Ectodermal cell (in vitro differentiated cells): ENCODE results near the gene A2M.

ENCODE experiments used
- H3K27ac ChIP-seq: 2 replicates; pipeline ENCODE4 v1.7.0; 2013; ENCODE audit warnings: mild to moderate bottlenecking, low read depth, low read length; ENCODE audit not compliant: insufficient read depth, poor library complexity, severe bottlenecking
- H3K27me3 ChIP-seq: 2 replicates; pipeline ENCODE4 v1.7.0; 2013; ENCODE audit warnings: mild to moderate bottlenecking, low read length; ENCODE audit not compliant: insufficient read depth, control insufficient read depth, poor library complexity, severe bottlenecking
- H3K36me3 ChIP-seq: one replicate; pipeline ENCODE4 v1.7.0; 2013; ENCODE audit warnings: low read length; ENCODE audit not compliant: control insufficient read depth, insufficient read depth
- H3K4me1 ChIP-seq: one replicate; pipeline ENCODE4 v1.7.0; 2013; ENCODE audit warnings: low read length; ENCODE audit not compliant: control insufficient read depth, insufficient read depth
- H3K4me3 ChIP-seq: 2 replicates; pipeline ENCODE4 v1.7.0; 2013; ENCODE audit warnings: low read depth, low read length, control low read depth; ENCODE audit not compliant: insufficient read depth
- H3K9me3 ChIP-seq: 2 replicates; pipeline ENCODE4 v1.7.0; 2013; ENCODE audit warnings: mild to moderate bottlenecking, low read length, moderate library complexity; ENCODE audit not compliant: control insufficient read depth
- WGBS, 2 experiments: methylation state at CpG; one replicate each; pipeline ENCODE4 v1.1.7; 2013; ENCODE audit warnings: missing lambda C conversion rate in 2 of 2; 5-methylcytosine and 5-hydroxymethylcytosine counted together

Gene A2M

DNA sequence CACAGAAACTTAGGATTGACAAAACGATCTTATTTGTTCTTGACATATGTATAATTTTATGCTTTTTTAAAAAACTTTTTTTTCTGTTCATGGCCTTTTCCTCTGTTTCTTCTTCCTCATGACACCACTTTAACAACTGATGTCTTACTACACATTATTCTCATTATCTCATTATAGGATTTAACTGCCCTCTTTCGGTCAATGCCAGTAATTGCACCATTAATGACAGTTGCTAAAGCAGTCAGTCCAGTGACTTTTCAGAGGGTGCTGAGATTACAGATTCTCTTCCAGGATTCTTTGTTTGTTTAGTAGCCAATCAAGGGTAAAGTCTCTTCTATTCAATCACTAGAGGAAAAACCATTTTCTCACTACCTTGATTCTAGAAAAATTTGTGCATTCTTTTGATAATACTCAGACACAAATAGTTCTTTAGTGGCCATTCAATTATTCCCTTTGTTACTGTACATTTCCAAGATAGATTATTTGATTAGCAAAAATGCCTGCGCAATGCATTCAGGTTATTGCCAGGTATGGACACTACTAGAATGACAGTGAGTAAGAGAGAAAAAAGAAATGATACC lies 76.2 kb downstream of the A2M start:
- WGBS, 2 experiments, result 26 to 31% methylated on average over 2 of the region's 3 CpGs
- Histone ChIP-seq H3K9me3 (no peaks in the 10 kb centered on the region), H3K27me3 (no peaks in the 10 kb centered on the region), H3K36me3 (no peaks in the 10 kb centered on the region), H3K4me3 (no peak overlapping the region), H3K27ac (no peak overlapping the region), H3K4me1 (no peaks in the 10 kb centered on the region)

DNA sequence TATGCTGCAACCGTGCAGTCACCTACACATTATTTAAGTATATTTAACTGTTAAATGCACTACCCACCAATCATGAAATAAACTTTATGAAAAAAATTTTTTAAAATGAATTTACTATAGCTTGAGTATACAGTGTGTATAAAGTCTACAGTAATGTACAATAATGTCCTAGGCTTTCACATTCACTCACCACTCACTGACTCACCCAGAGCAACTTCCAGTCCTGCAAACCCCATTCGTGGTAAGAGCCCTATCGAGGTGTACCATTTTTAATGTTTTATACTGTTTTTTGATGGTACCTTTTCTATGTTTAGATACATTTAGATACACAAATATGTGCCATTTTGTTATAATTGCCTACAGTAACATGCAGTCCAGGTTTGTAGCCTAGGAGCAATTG lies 78.3 kb downstream of the A2M start:
- H3K4me3 ChIP-seq, result no peak overlapping the region
- no peaks in the 10 kb centered on the region for H3K9me3 ChIP-seq
- H3K36me3 ChIP-seq, result no peaks in the 10 kb centered on the region
- no peaks in the 10 kb centered on the region for H3K4me1 ChIP-seq
- H3K27me3 ChIP-seq, result no peaks in the 10 kb centered on the region
- H3K27ac ChIP-seq, result no peak overlapping the region
- WGBS, 2 experiments, result 80% methylated on average over 3 of the region's 3 CpGs; no CpG with 5 or more reads in 1 of the 2 experiments

DNA sequence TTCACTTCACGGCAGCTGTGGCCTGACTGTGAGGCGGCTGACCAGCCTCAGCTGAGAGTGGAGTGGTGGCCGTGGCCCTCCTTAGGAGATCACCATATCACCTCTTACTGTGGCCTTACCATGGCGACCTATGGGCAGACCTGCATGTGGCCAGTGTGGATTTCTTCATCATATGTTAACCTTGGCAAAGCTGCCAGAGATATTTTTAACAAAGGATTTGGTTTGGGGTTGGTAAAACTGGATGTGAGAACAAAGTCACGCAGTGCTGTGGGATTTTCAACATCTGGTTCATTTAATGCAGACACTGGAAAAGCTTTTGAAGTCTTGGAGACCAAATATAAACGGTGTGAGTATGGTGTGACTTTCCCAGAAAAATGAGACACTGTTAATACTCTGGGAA lies 79.5 kb downstream of the A2M start:
- Histone ChIP-seq H3K9me3 (no peaks in the 10 kb centered on the region), H3K4me3 (no peak overlapping the region), H3K27me3 (no peaks in the 10 kb centered on the region), H3K36me3 (no peaks in the 10 kb centered on the region), H3K27ac (no peak overlapping the region), H3K4me1 (no peaks in the 10 kb centered on the region)
- WGBS, 2 experiments, result 86 to 94% methylated on average over 6 of the region's 6 CpGs

DNA sequence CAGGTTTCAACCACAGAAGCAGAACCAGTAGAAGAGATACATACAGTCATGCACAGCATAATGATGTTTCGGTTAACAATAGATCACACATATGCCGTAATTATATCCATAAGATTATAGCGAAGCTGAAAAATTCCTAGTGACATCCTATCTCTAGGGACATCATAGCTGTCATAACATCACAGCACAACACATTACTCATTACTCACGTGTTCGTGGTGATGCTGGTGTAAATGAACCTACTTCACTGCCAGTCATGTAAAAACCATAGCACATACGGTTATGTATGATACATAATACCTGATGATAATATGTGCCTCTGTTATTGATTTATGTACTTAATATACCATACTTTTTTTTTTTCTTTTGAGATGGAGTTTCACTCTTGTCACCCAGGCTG lies 81.6 kb downstream of the A2M start:
- 95 to 96% methylated on average over 5 to 6 of the region's 6 CpGs for WGBS, 2 experiments

DNA sequence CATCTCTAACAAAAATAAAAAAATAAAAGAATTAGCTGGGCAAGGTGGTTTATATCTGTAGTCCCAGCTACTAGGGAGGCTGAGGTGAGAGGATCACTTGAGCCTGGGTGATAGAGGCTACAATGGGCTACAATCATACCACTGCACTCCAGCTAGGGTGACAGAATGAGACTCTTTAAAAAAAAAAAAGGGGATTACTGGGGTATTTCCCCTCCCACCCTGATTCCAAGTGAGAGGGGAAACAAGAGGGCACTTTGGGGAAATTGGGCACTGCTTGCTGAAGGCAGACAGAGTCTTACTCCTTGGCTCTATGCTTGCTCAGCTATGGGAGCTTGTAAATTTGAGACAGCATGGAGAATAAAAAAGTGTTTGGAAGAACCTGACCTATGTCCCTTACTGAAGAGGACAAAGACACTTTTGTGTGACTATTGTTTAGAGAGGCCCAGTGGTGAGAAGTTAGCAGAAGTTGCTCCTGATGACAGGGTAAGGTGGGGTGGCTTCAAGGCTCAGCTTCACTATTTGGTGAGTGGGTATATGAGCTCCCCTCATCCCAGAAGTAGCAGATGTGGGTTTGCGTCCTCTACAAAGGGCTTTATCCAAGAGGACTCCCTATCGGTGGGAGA lies 82.3 kb downstream of the A2M start:
- Histone ChIP-seq H3K36me3 (no peaks in the 10 kb centered on the region), H3K9me3 (no peaks in the 10 kb centered on the region), H3K4me3 (no peak overlapping the region), H3K27ac (no peak overlapping the region), H3K27me3 (no peaks in the 10 kb centered on the region), H3K4me1 (peaks cover 3% of the 10 kb centered on the region)
- 96 to 98% methylated on average over 2 of the region's 2 CpGs for WGBS, 2 experiments

More for the DNA sequence above, 81.6 kb downstream of the A2M start:
- Histone ChIP-seq H3K4me3 (no peak overlapping the region), H3K4me1 (peaks cover 3% of the 10 kb centered on the region), H3K27ac (no peak overlapping the region), H3K27me3 (no peaks in the 10 kb centered on the region), H3K36me3 (no peaks in the 10 kb centered on the region), H3K9me3 (no peaks in the 10 kb centered on the region)

DNA sequence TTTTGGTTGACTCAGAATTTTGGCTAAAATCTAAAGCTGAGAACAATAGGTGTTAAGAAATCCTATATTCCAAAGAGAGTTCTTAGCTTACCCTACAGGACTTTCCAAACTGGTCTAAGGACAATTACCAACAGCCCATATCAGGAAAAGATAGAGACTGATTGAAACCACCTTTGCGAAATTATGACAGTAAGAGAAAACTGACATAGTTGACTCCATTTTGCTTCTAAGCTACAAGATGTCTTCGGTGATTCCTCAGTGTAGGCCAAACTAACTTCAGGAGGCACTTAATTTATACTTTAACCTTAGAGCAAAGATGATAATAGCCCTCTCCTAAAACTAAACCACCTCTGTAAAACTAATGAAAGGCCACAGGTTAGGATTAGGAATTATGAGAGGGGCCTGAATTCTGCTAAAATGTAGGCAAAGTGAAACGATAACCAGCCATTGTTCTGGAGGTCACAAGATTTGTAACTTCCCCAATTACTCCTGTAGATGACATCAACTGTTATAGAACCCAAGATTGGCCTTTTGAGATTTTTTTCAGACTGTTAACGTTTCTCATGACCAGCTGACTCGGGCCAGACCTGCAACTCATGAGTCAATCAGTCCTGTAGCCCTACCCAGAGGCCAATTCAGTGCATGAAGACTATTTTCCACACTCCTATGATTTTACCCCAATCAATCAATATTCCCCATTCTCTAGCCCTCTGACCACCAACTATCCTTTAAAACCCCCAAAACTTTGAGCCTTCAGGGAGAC lies 83.3 kb downstream of the A2M start:
- Histone ChIP-seq H3K36me3 (no peaks in the 10 kb centered on the region), H3K4me3 (no peak overlapping the region), H3K27me3 (no peaks in the 10 kb centered on the region), H3K27ac (no peak overlapping the region), H3K9me3 (no peaks in the 10 kb centered on the region), H3K4me1 (peaks cover 3% of the 10 kb centered on the region)
- 91% methylated on average over 5 of the region's 5 CpGs for WGBS, 2 experiments

DNA sequence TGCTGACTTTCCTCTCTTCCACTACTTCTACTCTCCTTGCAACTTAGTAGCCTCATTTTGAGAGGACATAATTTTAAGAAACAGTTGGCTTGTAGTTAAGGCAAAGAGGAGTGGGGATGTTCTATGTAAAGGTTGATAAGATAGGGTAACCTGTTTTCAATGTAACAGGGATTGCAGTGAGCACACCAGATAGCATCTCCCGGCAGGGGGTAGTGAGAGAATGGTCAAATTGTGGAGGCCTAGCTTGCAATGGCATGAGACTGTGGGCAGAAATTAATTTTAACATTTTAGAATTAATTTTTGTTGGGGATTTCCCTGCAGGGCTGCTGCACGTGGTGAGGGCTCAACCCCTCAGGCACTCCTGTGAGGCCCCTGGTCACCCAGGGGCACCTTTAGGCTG lies 84.9 kb downstream of the A2M start:
- no peak overlapping the region for H3K27ac ChIP-seq
- H3K27me3 ChIP-seq, result no peaks in the 10 kb centered on the region
- H3K4me1 ChIP-seq, result peaks cover 3% of the 10 kb centered on the region
- H3K4me3 ChIP-seq, result no peak overlapping the region
- no peaks in the 10 kb centered on the region for H3K9me3 ChIP-seq
- H3K36me3 ChIP-seq, result no peaks in the 10 kb centered on the region
- WGBS, 2 experiments, result 50 to 53% methylated on average over 2 of the region's 2 CpGs

DNA sequence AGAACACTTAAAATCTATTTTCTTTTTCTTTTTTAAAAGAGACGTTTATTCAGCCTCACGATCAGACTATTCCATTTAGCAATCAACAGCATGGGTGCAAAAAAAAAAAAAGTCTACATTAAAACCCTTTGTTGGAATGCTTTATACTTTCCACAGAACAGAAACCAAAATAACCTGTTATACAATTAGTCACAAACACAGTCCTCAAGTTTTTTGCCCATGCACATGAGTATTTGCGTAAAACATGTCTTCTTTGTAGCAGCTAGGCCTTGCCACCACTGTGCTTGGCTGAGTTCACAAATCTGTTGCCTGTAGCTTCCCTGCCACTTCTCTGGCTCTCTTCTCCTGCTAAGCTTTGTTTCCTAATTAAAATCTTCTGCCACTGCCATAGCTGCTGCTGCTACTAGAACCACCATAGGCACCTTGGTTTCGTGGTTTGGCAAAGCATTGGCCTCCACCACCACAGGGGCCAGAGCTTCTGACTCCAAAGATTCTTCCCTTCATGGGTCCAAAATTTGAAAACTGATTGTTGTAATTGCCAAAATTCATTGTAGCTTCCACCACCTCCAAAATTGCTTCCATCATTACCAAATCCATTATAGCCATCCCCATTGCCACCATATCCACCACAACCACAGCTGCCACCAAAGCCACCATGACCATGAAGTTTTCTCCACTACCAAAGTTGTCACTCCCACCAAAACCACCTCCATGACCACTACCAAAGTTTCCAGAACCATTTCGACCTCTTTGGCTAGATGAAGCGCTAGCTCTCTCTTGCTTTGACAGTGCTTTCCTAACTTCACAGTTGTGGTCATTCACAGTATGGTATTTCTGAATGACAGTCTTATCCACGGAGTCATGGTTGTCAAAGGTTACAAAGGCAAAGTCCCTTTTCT lies 88.3 kb downstream of the A2M start:
- Histone ChIP-seq H3K4me3 (no peak overlapping the region), H3K9me3 (no peaks in the 10 kb centered on the region), H3K4me1 (peaks cover 3% of the 10 kb centered on the region), H3K27me3 (no peaks in the 10 kb centered on the region), H3K27ac (no peak overlapping the region), H3K36me3 (no peaks in the 10 kb centered on the region)
- 96 to 97% methylated on average over 7 of the region's 7 CpGs for WGBS, 2 experiments

DNA sequence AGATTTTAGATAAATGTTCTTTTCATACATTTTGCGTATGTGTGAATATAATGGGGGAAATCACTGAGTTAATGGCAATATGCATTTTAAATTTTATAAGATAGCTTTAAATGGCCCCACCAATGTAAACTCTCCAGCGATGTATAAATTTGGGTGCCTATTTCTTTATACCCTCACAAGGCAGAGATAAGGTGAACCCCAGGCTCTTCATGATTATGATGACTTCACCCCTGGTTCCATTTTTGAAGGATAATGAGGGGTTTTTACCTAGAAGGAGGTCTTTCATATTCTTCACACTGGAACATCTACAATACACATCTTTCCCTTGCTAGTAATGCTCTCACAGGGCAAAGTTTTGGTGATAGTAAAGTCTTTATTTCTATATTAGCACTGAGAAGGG lies 91.2 kb downstream of the A2M start:
- no peaks in the 10 kb centered on the region for H3K9me3 ChIP-seq
- H3K27me3 ChIP-seq, result no peaks in the 10 kb centered on the region
- 90 to 100% methylated on average over 1 to 2 of the region's 2 CpGs for WGBS, 2 experiments
- no peaks in the 10 kb centered on the region for H3K36me3 ChIP-seq
- no peaks in the 10 kb centered on the region for H3K4me1 ChIP-seq
- no peak overlapping the region for H3K27ac ChIP-seq
- H3K4me3 ChIP-seq, result no peak overlapping the region

DNA sequence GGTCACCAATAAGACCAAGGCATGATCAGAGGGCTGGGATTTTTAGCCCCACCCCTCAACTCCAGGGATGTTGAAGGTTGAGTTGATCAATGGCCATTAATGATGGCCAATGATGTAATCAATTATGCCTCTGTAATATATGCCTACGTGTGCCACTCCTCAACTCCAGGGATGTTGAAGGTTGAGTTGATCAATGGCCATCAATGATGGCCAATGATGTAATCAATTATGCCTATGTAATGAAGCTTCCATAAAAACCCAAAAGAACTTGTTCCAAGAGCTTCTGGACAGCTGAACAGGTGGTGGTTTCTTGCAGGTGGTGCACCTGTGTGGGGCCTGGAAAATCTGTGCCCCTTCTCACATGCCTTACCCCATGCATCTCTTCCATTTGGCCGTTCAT lies 93.1 kb downstream of the A2M start:
- H3K4me1 ChIP-seq, result no peaks in the 10 kb centered on the region
- H3K27ac ChIP-seq, result no peak overlapping the region
- 89 to 100% methylated on average over 1 to 2 of the region's 2 CpGs for WGBS, 2 experiments

More for the DNA sequence above, 93.1 kb downstream of the A2M start:
- H3K4me3 ChIP-seq, result no peak overlapping the region
- H3K27me3 ChIP-seq, result no peaks in the 10 kb centered on the region
- H3K36me3 ChIP-seq, result no peaks in the 10 kb centered on the region
- no peaks in the 10 kb centered on the region for H3K9me3 ChIP-seq
